Endothelial cell of umbilical vein (primary cell): ENCODE data around the gene ARHGAP29.

ENCODE experiments used
- MYC ChIP-seq: IDR thresholded peaks from one replicate; pipeline ENCODE4 v1.6.1; 2011; ENCODE audit warnings: mild to moderate bottlenecking, low read depth, low read length
- POLR2A ChIP-seq: IDR thresholded peaks from 2 replicates; pipeline ENCODE4 v1.6.1; 2012; ENCODE audit warnings: low read depth, mild to moderate bottlenecking, control low read depth, low read length
- TF ChIP-seq, protein P1 (sequence below), 2 donors: IDR thresholded peaks; 1 replicate in 1 of 2; 2 replicates in 1 of 2; pipeline ENCODE4 v1.5.1; 2011; ENCODE audit warnings: low read length in 2 of 2, mild to moderate bottlenecking in 2 of 2, moderate library complexity in 2 of 2, control low read depth in 1 of 2, inconsistent platforms in 1 of 2, low read depth in 1 of 2; ENCODE audit not compliant: insufficient read depth in 1 of 2; ENCODE audit errors: extremely low read depth in 1 of 2

GRCh38 chr1:94209425-94209824, 28.0 kb downstream of the ARHGAP29 start:
- TF ChIP-seq, protein P1, sequence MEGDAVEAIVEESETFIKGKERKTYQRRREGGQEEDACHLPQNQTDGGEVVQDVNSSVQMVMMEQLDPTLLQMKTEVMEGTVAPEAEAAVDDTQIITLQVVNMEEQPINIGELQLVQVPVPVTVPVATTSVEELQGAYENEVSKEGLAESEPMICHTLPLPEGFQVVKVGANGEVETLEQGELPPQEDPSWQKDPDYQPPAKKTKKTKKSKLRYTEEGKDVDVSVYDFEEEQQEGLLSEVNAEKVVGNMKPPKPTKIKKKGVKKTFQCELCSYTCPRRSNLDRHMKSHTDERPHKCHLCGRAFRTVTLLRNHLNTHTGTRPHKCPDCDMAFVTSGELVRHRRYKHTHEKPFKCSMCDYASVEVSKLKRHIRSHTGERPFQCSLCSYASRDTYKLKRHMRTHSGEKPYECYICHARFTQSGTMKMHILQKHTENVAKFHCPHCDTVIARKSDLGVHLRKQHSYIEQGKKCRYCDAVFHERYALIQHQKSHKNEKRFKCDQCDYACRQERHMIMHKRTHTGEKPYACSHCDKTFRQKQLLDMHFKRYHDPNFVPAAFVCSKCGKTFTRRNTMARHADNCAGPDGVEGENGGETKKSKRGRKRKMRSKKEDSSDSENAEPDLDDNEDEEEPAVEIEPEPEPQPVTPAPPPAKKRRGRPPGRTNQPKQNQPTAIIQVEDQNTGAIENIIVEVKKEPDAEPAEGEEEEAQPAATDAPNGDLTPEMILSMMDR (IDR thresholded peaks at IDR 0.05; ENCODE audit: extremely low read depth in 1 of 2, insufficient read depth in 1 of 2, low read depth in 1 of 2, low read length in 2 of 2), result no peak
- TF ChIP-seq POLR2A (no peak), MYC (no peak)
